HCT116 (cell line): ENCODE measurements around the gene HSFX4.

Experiments
- EZH2phosphoT487 ChIP-seq: fragments of 200-600 bp; IDR thresholded peaks from 2 replicates; pipeline ENCODE4 v1.6.1; 2018; ENCODE audit warnings: antibody characterized with exemption, borderline replicate concordance
- POLR2A ChIP-seq: IDR thresholded peaks from 2 replicates; pipeline ENCODE4 v1.7.0; 2011; ENCODE audit warnings: borderline replicate concordance; ENCODE audit not compliant: insufficient read depth, insufficient read length; ENCODE audit errors: extremely low read depth
- POLR2AphosphoS5 ChIP-seq: IDR thresholded peaks from 2 replicates; pipeline ENCODE4 v1.6.1; 2011; ENCODE audit warnings: mild to moderate bottlenecking, low read depth, low read length, moderate library complexity
- ZNF274 ChIP-seq: fragments of 200-500 bp; sonication (Bioruptor generic); IDR thresholded peaks from 2 replicates; pipeline ENCODE4 v1.6.1; 2014; ENCODE audit warnings: mild to moderate bottlenecking, low read depth, low read length, inconsistent platforms
- TF ChIP-seq, protein P1 (sequence below): IDR thresholded peaks from 2 replicates; pipeline ENCODE4 v1.6.1; 2012
- TF ChIP-seq, protein P2 (sequence below), 3 experiments: fragments of 200-600 bp in 1 of 3; sonication (generic) in 1 of 3; IDR thresholded peaks in 2 of 3; conservative IDR thresholded peaks in 1 of 3; 2 replicates each; pipeline ENCODE4 v1.5.1; 2012 to 2017; ENCODE audit warnings: low read depth in 2 of 3, low read length in 2 of 3, antibody characterized with exemption in 1 of 3, borderline replicate concordance in 1 of 3, control low read depth in 1 of 3, mild to moderate bottlenecking in 1 of 3, mixed read lengths in 1 of 3, mixed run types in 1 of 3, moderate library complexity in 1 of 3; ENCODE audit not compliant: insufficient read depth in 1 of 3

DNA sequence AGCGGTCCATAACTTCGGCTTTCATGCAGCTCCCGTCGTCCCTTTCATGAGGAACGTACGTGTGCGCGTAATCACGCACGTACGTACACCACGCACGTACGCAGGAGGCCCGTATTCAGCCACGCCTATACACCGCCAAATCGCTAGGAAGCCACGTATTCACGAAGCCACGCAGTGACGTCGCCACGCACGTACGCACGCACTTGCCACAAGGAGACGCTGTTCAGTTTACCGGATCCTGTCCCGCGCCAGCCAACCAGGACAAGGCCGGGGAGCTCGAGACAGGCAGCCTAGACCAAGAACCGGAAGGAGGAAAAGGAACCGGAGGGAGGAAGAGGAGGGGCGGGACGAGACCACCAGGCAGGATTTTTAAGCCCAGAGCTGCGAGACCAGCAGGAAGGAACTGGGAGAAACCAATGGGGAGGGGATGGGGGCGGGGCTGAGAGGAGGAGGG, 9.1 kb downstream of the HSFX4 start, which contains the start of gene EOLA2:
- TF ChIP-seq, protein P1, sequence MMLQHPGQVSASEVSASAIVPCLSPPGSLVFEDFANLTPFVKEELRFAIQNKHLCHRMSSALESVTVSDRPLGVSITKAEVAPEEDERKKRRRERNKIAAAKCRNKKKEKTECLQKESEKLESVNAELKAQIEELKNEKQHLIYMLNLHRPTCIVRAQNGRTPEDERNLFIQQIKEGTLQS: no peak
- TF ChIP-seq, protein P2, sequence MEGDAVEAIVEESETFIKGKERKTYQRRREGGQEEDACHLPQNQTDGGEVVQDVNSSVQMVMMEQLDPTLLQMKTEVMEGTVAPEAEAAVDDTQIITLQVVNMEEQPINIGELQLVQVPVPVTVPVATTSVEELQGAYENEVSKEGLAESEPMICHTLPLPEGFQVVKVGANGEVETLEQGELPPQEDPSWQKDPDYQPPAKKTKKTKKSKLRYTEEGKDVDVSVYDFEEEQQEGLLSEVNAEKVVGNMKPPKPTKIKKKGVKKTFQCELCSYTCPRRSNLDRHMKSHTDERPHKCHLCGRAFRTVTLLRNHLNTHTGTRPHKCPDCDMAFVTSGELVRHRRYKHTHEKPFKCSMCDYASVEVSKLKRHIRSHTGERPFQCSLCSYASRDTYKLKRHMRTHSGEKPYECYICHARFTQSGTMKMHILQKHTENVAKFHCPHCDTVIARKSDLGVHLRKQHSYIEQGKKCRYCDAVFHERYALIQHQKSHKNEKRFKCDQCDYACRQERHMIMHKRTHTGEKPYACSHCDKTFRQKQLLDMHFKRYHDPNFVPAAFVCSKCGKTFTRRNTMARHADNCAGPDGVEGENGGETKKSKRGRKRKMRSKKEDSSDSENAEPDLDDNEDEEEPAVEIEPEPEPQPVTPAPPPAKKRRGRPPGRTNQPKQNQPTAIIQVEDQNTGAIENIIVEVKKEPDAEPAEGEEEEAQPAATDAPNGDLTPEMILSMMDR (IDR thresholded peaks at IDR 0.05 in 2 of 3, conservative IDR thresholded peaks at IDR 0.05 in 1 of 3; ENCODE audit: borderline replicate concordance in 1 of 3, insufficient read depth in 1 of 3, low read depth in 2 of 3, low read length in 2 of 3): peak in 2 of 3 experiments; percentile 51 to 59; a peak in 4 of 6 replicates
- no peak for TF ChIP-seq EZH2phosphoT487
- peak; percentile 66 for TF ChIP-seq POLR2AphosphoS5
- TF ChIP-seq POLR2A: peak; percentile 16
- TF ChIP-seq ZNF274: no peak
